HEK293T (cell line): ENCODE measurements around the gene P4HTM.

ENCODE experiments used
- ARNT ChIP-seq: fragments of 450-650 bp; IDR thresholded peaks from 2 replicates; pipeline ENCODE4 v1.6.1; 2017; ENCODE audit warnings: mild to moderate bottlenecking
- BHLHE40 ChIP-seq: fragments of 450-650 bp; IDR thresholded peaks from 2 replicates; pipeline ENCODE4 v1.6.1; 2016; ENCODE audit warnings: mild to moderate bottlenecking, moderate library complexity, borderline replicate concordance
- CTBP1 ChIP-seq: fragments of 450-650 bp; IDR thresholded peaks from 2 replicates; pipeline ENCODE4 v1.6.1; 2016; ENCODE audit warnings: borderline replicate concordance
- ELF4 ChIP-seq: fragments of 450-650 bp; IDR thresholded peaks from 2 replicates; pipeline ENCODE4 v1.6.1; 2017; ENCODE audit warnings: antibody characterized with exemption
- FOXA1 ChIP-seq: fragments of 450-650 bp; IDR thresholded peaks from 2 replicates; pipeline ENCODE4 v1.6.1; 2016; ENCODE audit warnings: mild to moderate bottlenecking
- FOXM1 ChIP-seq: fragments of 450-650 bp; IDR thresholded peaks from 2 replicates; pipeline ENCODE4 v1.6.1; 2017; ENCODE audit warnings: mild to moderate bottlenecking, borderline replicate concordance
- HDGF ChIP-seq: fragments of 450-650 bp; IDR thresholded peaks from 2 replicates; pipeline ENCODE4 v1.6.1; 2017; ENCODE audit warnings: antibody characterized with exemption, borderline replicate concordance
- LEF1 ChIP-seq: fragments of 450-650 bp; IDR thresholded peaks from 2 replicates; pipeline ENCODE4 v1.6.1; 2017; ENCODE audit warnings: mild to moderate bottlenecking, borderline replicate concordance
- NFRKB ChIP-seq: fragments of 450-650 bp; IDR thresholded peaks from 2 replicates; pipeline ENCODE4 v1.6.1; 2016; ENCODE audit warnings: mild to moderate bottlenecking, moderate library complexity
- SP1 ChIP-seq: fragments of 450-650 bp; IDR thresholded peaks from 2 replicates; pipeline ENCODE4 v1.6.1; 2017
- TARDBP ChIP-seq: fragments of 450-650 bp; IDR thresholded peaks from 2 replicates; pipeline ENCODE4 v1.6.1; 2016
- ZNF384 ChIP-seq: fragments of 450-650 bp; IDR thresholded peaks from 2 replicates; pipeline ENCODE4 v1.6.1; 2016

GRCh38 chr3:48985831-48986376 is 4.1 kb upstream of the P4HTM start:
- no peak for TF ChIP-seq NFRKB
- TF ChIP-seq BHLHE40 = no peak
- TF ChIP-seq TARDBP = no peak
- TF ChIP-seq FOXA1 = no peak
- no peak for TF ChIP-seq CTBP1
- TF ChIP-seq FOXM1 = no peak
- TF ChIP-seq ARNT = no peak
- no peak for TF ChIP-seq HDGF
- TF ChIP-seq ELF4 = no peak
- no peak for TF ChIP-seq LEF1
- TF ChIP-seq ZNF384 = no peak
- no peak for TF ChIP-seq SP1
